NCI-H69 (cell line): ENCODE data around the gene ZNF236.
A peak's percentile ranks its signal among the peaks of the same experiment; 100 is the strongest.
"Not testable (repeated sequence)": the region's sequence is repeated elsewhere in the genome, so short reads cannot be mapped to it uniquely, and the experiment has no call there.

ENCODE experiments used
- DNase-seq: peaks from one replicate; lab custom pipeline; 2025; lab: John Stamatoyannopoulos, UW

Gene ZNF236

DNA sequence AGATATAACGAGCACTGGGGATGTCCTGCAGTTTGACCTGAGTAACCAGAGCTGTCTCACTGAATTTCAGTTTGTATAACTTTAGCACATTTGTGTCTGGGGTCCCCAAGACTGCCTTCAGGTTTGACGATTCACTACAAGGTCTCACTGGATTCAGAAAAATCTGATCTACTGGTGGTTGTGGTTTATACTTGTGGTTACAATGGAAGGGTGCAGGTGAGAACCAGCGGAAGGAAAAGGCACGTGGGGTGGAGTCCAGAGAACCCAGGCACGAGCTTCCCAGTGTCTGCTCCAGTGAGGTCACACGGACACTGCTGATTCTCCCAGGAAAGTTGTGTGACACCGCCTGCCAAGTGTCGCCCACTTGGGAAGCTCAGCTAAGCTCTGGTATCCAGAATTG is 126.0 kb downstream of the ZNF236 start:
- DNase-seq: no peak

DNA sequence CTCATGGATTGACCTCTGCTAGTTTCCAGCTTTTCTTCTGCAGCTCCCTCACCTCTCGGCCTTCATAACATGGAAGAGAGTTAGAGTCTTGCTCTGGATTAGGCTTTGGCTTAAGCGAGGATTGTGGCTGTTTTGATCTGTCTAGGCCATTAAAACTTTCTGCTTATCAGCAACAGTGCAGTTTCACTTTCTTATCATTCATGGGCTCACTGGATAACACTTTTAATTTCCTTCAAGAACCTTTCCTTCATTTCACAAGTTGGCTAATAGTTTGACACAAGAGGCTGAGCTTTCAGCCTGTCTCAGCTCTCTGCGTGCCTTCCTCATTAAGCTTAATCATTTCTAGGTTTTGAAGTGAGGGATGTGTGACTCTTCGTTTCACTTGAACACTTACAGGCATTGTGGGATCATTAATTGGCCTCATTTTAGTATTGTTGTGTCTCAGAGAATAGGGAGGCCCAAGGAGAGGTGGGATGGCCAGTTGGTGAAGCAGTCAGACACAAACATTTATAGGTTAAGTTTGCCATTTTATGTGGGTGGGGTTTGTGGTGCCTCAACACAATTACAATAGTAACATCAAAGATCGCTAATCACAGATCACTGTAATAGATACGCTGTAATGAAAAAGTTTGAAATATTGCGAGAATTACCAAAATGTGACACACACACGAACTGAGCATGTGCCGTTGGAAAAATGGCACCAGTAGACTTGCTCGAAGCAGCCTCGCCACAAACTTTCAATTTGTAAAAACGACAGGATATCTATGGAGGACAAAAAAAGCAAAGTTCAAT is 129.3 kb downstream of the ZNF236 start:
- DNase-seq: no peak

DNA sequence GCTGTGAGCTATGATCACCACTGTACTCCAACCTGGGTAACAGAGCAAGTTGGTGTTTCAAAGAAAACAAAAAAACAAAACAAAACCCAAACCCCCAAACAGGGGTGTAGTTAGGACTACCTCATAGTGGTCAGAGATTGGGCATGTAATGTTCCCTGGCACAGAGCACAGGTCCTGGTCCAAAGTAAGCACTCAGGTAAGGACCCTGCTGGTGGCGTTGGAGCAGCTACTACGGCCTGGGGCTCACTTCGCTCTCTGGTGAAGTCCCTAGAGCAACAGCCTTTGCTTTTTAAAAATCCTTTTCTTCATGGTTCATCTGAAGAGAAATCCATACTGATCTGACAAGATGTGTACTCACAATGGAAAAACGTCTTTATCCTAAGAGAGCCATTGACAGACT is 130.4 kb downstream of the ZNF236 start:
- DNase-seq: no peak

- peak; percentile 68 for DNase-seq
Measured at GRCh38 chr18:76953156-76953555, 130.8 kb downstream of the ZNF236 start.

- DNase-seq: peak; percentile 90
Measured at GRCh38 chr18:76953583-76954233, 131.4 kb downstream of the ZNF236 start.

GRCh38 chr18:76955524-76956170 is 133.3 kb downstream of the ZNF236 start:
- DNase-seq: peak; percentile 25

- DNase-seq: no peak
Measured at GRCh38 chr18:76956648-76957047, 134.3 kb downstream of the ZNF236 start.

- no peak for DNase-seq
Measured at GRCh38 chr18:76957384-76958355, 135.3 kb downstream of the ZNF236 start.

GRCh38 chr18:76958692-76959341 is 136.5 kb downstream of the ZNF236 start:
- peak; percentile 77 for DNase-seq

DNA sequence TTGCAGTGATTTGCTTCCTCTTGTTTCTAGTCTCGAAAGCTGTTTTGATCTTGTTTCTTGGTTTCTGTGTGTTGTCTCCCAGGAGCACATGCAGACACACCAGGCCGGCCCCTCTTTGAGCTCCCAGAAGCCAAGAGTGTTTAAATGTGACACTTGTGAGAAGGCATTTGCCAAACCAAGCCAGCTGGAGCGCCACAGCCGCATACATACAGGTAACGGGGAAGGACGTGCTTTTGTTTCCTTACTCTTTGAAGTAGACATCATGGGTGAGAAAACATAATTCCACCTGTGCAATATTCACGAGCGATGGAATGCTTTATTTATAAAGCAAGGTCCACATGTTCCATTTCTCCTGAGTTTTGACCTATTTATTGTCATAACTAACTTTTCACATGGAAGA is 137.2 kb downstream of the ZNF236 start:
- no peak for DNase-seq

GRCh38 chr18:76960528-76961035 is 138.2 kb downstream of the ZNF236 start:
- DNase-seq: peak; percentile 43

DNA sequence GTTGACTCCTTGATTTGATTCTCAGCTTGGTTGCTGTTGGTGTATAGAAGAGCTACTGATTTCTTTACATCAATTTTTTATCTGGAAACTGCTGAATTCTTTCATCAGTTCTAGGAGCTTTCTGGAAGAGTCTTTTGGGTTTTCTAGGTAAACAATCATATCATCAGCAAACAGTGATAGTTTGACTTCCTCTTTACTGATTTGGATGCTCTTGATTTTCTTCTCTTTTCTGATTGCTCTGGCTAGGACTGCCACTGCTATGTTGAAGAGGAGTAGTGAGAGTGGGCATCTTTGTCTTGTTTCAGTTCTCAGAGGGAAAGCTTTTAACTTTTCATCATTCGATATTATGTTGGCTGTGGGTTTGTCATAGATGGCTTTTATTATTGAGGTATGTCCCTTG is 140.5 kb downstream of the ZNF236 start:
- DNase-seq: no peak

- DNase-seq: no peak
Measured at GRCh38 chr18:76963936-76964335, 141.6 kb downstream of the ZNF236 start.

DNA sequence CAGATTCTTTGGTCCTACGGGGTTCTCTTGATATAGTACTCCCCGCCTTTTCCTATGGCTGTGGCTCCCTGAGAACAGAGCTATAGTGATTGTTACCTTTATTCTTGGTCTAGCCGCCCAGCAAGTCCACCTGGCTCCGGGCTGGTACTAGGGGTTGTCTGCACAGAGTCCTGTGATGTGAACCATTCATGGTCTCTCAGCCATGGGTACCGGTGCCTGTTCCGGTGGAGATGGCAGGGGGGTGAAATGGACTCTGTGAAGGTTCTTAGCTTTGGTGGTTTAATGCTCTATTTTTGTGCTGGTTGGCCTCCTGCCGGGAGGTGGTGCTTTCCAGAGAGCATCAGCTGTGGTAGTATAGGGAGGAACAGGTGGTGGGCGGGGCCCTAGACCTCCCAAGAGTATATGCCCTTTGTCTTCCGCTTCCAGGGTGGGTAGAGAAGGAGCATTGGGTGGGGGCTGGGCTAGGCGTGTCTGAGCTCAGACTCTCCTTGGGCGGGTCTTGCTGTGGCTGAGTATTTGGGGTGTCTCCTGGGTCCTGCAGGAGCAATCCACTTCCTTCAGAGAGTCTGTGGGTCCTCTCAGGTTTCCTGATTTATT is 143.3 kb downstream of the ZNF236 start:
- peak; percentile 98 for DNase-seq

- not testable (repeated sequence) for DNase-seq
Measured at GRCh38 chr18:76967299-76967698, 144.9 kb downstream of the ZNF236 start.

GRCh38 chr18:76967721-76968472 is 145.5 kb downstream of the ZNF236 start:
- no peak for DNase-seq

DNA sequence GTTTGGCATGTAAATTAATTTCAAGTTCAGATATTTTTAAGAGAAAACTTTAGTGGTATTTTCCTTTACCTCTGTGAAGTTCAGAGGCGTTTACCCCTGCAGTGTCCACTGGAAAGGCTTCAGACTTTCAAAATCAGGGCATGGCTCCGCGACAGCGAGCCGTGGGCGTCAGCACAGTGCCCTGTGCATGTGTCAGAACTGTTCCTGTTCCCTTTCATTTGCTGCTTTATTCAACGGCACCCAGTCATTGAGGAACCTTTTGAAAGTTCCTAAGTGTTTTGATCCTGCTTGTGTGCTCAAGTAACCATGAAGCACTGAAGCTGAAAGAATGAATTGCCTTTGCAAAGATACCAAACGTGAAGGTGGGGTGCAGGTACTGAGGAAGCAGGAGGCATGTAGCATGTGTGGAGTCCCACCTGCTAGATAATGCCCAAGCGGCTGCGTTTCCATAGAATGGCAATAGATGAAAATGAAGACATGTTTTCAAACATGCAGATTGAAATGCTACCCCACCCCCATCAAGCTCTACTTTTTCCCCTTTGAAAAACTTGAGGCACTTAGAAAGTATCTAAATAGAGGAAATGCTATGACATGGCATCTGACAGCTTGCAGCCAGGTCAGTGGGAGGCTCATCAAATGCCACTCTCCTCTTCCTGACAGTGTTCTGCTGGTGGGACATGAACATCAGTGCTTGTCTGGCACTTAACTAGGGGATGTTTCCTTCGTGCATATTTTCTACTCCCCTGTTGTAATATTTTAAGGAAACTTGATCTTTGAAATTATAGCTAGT is 148.6 kb downstream of the ZNF236 start:
- DNase-seq: no peak

- no peak for DNase-seq
Measured at GRCh38 chr18:76972241-76972640, 149.9 kb downstream of the ZNF236 start.

DNA sequence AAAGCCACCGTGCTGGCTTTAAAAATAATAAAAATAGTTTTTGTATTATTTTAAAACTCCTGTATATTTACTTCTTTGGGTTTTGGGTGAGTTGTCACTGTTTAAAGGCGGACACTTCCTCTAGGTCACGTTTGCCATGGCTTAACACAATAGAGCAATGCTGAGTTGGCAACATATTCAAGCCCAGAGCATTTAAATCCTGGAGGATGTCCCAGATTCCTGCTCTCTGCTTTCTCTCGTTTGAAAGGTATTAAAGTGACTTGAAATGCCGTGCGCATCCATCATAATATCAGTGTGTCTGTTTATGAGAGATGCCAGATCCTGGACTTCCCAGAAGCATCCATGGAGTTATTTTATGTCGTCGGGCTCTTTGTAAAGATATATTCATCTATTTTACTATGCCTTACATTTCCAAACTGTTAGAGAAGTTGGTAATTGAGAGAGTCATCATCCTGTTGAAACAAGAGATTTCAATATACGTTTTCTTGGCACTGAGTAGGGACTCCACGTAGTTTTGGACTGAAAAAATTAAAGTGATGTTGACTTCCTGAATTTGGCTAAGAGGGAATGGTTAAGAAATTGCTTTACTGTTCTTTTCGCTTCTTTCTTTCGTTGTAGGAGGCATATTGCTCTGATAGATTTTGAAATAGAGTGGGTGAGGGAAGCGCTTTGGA is 150.6 kb downstream of the ZNF236 start:
- no peak for DNase-seq
